ENCODE measurements around the gene CKB.
"Not testable (repeated sequence)": the region's sequence is repeated elsewhere in the genome, so short reads cannot be mapped to it uniquely, and the experiment has no call there.

The CKB gene

GRCh38 chr14:103529383-103530365 is 7.0 kb upstream of the CKB start:
- no peak for TF ChIP-seq ZNF274 (IDR thresholded peaks at IDR 0.05; ENCODE audit: low read depth, low read length)

GRCh38 chr14:103528587-103529382 is 6.2 kb upstream of the CKB start, which contains the start of gene TRMT61A:
TSS of gene TRMT61A (plus strand) at chr14:103529196. CDS start at chr14:103529979, 783 bp downstream.
- peak within 1 kb of the TSS; percentile 85 for H3K4me3 ChIP-seq (ENCODE audit: low read length)
- no peak for TF ChIP-seq ZNF274 (IDR thresholded peaks at IDR 0.05; ENCODE audit: low read depth, low read length)

More at GRCh38 chr14:103529383-103530365, 7.0 kb upstream of the CKB start:
- H3K4me3 ChIP-seq (ENCODE audit: low read length): peak overlapping the region; percentile 85

GRCh38 chr14:103528146-103528586 is 5.5 kb upstream of the CKB start:
- TF ChIP-seq ZNF274 (IDR thresholded peaks at IDR 0.05; ENCODE audit: low read depth, low read length): no peak
- peak overlapping the region; percentile 83; the same call in 1 of the 2 replicates for H3K4me3 ChIP-seq (ENCODE audit: low read length)

- peak overlapping the region; percentile 83; the same call in 1 of the 2 replicates for H3K4me3 ChIP-seq (ENCODE audit: low read length)
- TF ChIP-seq ZNF274 (IDR thresholded peaks at IDR 0.05; ENCODE audit: low read depth, low read length): no peak
Measured at GRCh38 chr14:103527408-103528145, 4.9 kb upstream of the CKB start.

GRCh38 chr14:103526914-103527248 is 4.3 kb upstream of the CKB start:
- H3K4me3 ChIP-seq (ENCODE audit: low read length): no peak overlapping the region
- TF ChIP-seq ZNF274 (IDR thresholded peaks at IDR 0.05; ENCODE audit: low read depth, low read length): no peak

- TF ChIP-seq ZNF274 (IDR thresholded peaks at IDR 0.05; ENCODE audit: low read depth, low read length): no peak
- no peak overlapping the region for H3K4me3 ChIP-seq (ENCODE audit: low read length)
Measured at GRCh38 chr14:103526247-103526913, 3.8 kb upstream of the CKB start.

GRCh38 chr14:103525430-103526246 is 3.0 kb upstream of the CKB start:
- H3K4me3 ChIP-seq (ENCODE audit: low read length): not testable (repeated sequence)

- no peak for TF ChIP-seq ZNF274 (IDR thresholded peaks at IDR 0.05; ENCODE audit: low read depth, low read length)
- H3K4me3 ChIP-seq (ENCODE audit: low read length): no peak overlapping the region
Measured at GRCh38 chr14:103524002-103524935, 1.6 kb upstream of the CKB start.

GRCh38 chr14:103523575-103523954 is 935 bp upstream of the CKB start:
- TF ChIP-seq ZNF274 (IDR thresholded peaks at IDR 0.05; ENCODE audit: low read depth, low read length): no peak
- no peak overlapping the region for H3K4me3 ChIP-seq (ENCODE audit: low read length)

GRCh38 chr14:103521951-103522563 is 573 bp downstream of the CKB start:
- TF ChIP-seq ZNF274 (IDR thresholded peaks at IDR 0.05; ENCODE audit: low read depth, low read length): no peak
- H3K4me3 ChIP-seq (ENCODE audit: low read length): peak overlapping the region; percentile 44

GRCh38 chr14:103521438-103521950 is 1.1 kb downstream of the CKB start:
- H3K4me3 ChIP-seq (ENCODE audit: low read length): peak overlapping the region; percentile 44
- TF ChIP-seq ZNF274 (IDR thresholded peaks at IDR 0.05; ENCODE audit: low read depth, low read length): no peak
